CMK (cell line): ENCODE data around the gene SKOR1.

Experiments used
- DNase-seq: peaks from one replicate; pipeline ENCODE4 v3.0.0-alpha.2; 2010; ENCODE audit warnings: low read depth

The SKOR1 gene

DNA sequence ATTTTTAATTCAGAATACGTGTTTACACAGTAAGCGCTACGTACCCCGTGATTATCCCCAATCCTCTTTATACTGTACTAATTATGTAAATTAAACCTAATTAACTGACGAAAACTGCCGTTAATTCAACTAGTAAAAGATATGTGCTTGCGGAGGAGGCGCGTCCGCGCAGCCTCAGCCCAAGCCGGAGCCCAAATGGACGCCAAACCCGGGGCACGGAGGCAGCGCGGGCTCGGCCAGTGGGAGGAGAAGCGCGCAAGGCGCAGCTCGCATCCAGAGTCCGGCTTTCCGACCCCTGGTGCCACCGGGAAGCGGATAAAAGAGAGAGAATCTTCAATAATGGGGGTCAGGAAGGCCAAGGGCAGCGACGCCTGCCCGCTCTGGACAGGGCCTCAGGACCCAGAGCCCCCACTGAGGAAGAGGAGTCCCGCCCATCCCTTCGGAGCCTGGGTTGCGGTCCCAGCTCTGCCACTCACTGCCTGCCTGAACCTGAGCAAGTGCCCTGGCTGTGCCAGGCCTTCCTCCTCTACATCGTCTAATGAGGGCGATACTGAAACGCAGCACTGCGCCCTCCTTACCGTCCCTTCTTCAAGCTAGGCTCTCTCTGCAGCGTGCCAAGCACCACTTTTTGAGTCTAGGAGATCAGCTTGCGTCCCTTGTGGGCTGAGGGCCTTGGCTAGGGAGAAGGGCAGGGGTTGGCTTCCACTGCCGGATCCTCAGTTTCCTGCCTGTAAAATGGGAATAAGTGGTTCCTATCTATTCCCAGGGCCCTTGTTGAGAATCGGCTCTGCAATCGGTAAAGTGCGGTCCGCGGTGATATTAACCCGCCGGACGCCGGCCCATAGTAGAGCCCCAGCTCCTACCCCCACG, 5.0 kb upstream of the SKOR1 start:
- DNase-seq: no peak

DNA sequence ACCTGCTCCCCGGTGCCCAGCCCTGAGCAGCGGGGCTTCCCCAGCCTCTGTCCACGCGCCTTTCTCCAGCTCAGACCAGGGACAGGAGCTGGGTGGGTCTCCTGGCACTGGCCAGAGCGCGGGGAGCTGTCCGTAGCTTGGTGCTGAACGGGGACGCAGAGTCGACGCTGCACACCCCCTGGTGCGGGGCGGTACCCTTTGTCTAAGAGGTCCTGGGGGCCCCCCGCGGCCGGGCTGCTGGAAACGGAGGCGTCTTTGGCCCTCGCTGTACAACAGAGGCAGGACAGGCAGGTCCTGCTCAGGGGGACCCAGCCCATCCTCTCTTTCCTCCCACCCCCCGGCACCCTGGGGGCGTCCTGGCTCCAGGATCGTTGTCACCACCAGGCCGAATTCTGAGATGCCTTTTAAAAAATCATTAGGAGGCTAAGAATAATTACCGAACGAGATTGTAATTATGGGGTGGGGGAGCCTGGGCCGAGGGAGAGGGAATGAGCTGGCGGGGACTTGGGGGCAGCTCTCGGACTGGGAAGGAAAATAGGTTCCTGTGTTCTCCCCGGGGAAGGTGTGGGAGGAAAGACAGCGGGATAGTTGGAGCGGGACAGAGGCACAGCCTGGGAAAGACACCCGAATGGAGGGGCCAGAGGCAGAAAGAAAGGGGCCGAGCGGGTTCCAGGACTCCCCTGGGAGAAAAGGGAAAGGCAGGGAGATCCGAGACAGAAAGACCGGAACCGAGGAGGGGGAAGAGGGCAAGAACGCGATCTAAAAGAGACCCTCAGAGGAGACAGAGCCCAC, 4.1 kb upstream of the SKOR1 start:
- DNase-seq: no peak

DNA sequence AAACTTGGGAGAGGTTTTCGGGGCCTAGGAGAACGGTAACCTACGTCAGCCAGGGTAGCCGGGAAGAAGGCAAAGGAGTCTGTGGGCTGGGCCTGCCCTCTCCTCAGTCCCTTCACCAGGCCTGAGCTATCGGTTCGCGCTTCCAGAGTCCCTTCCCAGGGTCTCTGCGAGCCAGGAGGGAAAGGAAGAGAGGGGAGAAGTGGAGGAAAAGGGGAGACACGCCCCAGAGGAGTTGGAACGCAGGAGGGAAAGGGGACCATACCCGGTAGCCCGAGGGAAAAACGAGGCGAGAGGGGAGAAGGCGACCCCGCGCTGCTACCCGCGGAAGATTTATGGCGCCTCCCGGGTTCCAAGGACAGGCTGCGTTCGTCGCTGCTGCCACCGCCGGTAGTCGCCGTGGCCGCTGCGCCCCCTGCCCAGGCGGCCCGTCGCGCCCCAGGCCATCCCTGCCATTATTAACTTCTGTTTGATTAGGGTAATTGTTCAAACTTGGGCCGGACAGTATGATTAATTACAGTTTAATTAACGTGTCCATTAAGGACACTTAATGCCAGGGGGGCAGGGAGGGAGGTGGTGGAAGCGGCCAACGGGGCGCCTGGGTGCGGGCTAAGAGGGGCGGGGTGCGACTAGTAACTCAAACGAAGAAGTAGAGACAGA, 3.4 kb upstream of the SKOR1 start:
- DNase-seq: no peak

DNA sequence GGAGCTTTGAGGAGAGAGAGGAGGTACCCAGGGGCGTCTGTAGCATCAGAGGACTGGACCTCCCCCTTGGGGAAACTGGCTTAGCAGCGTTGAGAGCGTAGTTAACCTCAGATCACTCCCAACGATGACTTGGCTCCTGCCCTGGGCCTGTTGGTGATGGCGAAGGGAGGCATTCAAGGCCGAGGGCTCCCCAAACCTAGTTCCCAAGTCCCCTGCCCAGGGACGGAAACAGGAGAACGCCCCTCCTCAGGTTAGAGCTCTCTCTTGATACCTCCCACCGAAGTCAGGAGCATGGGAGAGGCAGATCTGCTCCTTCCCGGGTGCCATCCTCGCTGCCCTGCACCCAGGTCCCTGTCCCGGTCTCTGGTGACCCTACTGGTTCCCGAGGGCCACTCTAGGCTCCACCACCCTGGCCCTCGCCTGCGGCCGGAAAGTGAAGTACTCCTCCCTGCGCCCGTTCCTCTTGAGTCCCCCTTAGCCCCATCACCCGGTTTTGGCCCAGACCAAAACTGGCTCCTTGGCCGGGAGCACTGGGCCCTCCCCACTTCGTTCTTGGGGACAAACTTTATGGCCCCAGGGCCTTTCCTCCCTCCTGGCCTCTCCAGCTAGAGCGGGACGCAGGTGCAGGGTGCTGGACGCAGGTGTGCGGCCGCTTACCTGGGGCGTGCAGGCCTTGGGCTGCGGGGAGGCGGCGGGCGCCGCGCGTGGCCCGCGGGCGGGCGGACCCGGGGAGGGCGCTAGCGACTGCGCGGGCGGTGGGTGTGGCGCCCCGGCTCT, 2.6 kb upstream of the SKOR1 start:
- no peak for DNase-seq

DNA sequence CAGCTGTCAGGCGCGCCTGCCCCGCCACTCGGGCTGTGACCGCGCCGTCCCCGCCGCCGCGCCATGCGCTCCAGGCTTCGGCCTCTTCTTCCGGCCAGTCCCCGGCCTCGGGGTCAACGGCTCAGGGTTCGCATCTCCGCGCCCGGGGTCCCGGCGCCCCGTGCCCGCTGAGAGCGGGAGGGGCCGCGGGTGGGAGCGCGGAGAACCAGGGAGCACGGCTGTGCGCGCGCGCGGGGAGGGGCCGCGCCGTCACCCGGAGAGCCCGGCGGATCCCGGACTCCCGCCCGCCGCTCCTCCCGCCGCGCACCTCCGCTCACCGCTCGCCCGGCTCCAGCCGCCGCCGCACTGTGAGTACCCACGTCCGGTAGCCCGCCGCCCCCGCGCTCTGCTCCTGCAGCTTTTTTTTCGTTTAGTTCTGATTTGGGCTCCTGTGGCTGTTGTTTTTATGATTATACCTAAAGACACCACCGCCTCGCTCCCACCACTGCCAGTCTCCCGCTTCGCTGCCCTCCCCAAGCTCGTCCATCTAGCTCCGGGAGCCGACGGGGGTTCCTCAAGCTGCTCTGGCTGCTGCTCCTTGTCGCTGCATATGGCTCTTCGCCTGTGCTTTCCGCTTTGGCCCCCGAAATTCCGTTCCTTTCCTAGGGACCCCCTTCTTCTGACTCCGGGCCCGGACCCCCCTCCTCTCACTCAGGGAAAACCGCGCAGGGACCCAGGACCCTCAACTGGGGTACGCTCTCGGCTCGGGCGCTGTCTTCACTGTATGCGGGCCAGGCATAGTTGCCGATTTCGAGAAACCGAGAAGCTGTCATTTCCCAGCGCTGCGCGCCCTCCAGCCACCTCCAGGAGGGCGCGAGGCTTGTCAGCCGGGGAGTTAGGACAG, 1.8 kb upstream of the SKOR1 start:
- no peak for DNase-seq

DNA sequence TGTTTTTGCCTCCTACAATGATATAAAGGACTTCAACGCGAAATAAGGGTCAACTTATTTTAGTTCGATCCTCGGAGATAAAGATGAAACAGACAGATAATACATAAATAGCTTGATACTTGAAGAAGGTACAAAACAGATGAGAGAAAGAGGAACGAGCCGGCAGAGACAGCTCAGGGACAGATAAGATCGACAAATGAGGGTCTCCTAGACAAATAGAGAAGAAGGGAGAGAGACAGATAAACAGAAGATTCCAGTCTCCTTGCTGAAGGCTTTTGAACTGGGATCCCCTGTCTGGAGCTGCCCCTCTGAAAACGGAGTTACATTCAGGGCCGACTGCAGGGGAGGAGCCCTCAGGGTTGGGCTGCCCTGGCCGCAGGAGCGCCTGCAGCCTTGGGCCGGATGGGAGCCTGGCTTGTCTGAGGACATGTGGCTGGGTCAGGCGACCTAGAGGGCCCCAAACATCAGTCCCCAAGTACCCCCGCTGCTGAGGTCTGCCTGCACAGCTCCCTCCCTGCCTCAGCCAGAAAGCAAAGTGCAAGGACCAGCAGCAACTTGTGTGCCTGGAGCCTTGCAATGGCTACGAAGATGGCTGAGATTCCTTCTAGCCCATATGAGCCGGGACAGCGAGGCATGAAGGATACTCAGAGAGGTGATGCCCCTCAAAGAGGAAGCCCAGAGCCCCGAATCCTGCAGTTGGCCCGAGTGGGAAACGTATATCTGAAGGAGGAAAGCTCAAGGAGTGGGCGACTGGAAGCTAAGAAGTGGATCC, 926 bp upstream of the SKOR1 start:
- no peak for DNase-seq

DNA sequence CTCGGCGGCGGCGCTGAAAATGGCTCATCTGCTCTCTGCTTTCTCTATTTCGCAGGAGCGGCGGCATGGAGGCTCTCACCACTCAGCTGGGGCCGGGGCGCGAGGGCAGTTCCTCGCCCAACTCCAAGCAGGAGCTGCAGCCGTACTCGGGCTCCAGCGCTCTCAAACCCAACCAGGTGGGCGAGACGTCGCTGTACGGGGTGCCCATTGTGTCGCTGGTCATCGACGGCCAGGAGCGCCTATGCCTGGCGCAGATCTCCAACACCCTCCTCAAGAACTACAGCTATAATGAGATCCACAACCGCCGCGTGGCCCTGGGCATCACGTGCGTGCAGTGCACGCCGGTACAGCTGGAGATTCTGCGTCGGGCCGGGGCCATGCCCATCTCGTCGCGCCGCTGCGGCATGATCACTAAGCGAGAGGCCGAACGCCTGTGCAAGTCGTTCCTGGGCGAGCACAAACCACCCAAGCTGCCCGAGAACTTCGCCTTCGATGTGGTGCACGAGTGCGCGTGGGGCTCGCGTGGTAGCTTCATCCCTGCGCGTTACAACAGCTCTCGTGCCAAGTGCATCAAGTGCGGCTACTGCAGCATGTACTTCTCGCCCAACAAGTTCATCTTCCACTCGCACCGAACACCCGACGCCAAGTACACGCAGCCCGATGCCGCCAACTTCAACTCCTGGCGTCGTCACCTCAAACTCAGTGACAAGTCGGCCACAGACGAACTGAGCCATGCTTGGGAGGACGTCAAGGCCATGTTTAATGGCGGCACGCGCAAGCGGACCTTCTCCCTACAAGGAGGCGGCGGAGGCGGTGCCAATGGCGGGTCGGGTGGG, 790 bp downstream of the SKOR1 start:
- no peak for DNase-seq

DNA sequence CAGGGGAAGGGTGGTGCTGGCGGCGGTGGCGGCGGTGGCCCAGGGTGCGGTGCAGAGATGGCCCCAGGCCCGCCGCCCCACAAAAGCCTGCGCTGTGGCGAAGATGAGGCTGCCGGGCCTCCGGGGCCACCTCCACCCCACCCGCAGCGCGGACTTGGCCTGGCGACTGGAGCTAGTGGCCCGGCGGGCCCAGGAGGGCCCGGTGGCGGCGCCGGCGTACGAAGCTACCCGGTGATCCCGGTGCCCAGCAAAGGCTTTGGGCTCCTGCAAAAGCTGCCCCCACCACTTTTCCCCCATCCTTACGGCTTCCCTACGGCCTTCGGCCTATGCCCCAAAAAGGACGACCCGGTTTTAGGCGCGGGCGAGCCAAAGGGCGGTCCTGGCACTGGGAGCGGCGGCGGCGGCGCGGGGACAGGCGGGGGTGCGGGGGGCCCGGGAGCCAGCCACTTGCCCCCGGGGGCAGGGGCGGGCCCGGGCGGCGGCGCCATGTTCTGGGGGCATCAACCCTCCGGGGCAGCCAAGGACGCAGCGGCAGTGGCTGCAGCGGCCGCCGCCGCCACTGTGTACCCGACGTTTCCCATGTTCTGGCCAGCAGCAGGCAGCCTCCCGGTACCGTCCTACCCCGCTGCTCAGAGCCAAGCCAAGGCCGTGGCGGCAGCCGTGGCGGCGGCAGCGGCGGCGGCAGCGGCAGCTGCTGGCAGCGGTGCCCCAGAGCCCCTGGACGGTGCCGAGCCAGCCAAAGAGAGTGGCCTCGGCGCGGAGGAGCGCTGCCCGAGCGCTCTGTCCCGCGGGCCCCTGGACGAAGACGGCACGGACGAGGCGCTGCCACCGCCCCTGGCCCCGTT, 1.6 kb downstream of the SKOR1 start:
- no peak for DNase-seq

DNA sequence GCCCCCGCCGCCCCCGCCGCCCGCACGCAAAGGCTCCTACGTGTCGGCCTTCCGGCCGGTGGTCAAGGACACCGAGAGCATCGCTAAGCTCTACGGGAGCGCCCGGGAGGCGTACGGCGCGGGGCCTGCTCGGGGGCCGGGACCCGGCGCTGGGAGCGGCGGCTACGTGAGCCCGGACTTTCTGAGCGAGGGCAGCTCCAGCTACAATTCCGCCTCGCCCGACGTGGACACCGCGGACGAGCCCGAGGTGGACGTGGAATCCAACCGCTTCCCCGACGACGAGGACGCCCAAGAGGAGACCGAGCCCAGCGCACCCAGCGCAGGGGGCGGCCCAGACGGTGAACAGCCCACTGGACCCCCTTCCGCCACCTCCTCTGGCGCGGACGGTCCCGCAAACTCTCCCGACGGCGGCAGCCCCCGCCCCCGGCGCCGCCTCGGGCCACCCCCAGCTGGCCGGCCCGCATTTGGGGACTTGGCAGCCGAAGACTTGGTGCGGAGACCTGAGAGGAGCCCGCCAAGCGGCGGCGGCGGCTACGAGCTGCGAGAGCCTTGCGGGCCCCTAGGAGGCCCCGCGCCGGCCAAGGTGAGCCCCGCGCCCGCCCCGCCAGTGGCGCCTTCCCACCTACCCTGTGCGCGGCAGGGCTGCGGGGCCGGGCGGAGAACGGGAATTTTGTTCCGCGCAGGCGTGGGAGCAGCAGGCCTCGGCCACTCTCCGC, 2.4 kb downstream of the SKOR1 start:
- no peak for DNase-seq

DNA sequence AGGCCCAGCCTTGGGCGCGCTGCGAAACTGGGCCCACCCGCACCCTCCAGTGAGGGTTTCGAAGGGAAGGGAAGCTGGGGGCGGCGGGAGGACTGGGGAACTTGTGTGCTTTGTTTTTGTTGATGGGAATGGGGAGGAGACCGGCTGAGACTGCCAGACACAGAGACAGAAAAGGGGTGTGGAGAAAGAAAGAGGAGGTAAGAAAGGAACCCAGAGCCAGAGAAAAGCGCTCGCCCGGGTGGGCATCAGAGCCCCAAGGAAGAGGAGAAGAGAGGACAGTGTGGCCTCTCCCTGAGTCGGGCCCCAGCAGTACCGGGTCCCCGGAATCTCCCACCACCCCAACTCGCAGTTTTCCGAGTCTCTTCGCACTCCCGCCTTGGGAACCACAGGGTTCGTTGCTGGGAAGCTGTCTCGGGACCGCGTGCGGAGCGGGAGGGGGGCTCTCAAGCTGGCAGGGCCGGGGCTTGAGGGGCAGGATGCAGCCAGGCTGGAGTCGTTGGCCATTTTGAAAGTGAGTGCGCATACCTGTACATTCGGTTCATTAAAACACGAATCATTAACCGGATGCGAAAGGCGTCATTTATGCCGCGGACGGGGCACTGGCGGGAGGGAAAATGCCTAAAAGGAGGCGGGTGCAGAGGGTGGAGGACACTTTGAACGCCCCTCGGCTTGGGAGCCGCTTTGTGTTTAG, 3.1 kb downstream of the SKOR1 start:
- no peak for DNase-seq

DNA sequence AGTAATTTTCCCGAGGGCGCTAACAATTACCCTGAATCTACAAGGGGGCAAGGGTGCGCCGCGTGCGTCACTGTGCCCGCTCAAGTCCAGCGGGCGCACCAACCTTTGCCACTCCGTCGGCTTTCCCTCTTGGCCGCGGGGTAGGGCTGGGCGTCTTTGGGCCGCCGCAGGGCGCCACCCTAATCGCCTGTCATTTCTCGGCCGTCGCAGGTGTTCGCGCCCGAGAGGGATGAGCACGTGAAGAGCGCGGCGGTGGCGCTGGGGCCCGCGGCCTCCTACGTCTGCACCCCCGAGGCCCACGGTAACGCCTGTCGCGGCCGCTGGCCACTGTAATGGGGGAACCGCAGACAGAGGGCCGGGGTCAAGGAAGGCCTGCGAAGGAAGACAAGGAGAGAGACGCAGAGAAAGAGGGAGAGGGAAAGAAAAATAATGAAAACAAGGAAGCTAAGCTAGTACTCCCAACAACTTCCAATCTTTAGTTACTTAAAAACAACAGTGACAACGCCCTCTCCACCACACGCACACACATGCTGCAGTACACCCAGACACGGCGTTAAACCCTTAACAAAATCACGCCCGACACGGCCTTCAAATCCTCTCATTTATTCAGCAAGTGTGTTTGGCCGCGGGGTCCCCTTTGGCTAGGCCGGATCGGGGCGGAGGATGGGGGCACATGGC, 3.8 kb downstream of the SKOR1 start:
- no peak for DNase-seq

DNA sequence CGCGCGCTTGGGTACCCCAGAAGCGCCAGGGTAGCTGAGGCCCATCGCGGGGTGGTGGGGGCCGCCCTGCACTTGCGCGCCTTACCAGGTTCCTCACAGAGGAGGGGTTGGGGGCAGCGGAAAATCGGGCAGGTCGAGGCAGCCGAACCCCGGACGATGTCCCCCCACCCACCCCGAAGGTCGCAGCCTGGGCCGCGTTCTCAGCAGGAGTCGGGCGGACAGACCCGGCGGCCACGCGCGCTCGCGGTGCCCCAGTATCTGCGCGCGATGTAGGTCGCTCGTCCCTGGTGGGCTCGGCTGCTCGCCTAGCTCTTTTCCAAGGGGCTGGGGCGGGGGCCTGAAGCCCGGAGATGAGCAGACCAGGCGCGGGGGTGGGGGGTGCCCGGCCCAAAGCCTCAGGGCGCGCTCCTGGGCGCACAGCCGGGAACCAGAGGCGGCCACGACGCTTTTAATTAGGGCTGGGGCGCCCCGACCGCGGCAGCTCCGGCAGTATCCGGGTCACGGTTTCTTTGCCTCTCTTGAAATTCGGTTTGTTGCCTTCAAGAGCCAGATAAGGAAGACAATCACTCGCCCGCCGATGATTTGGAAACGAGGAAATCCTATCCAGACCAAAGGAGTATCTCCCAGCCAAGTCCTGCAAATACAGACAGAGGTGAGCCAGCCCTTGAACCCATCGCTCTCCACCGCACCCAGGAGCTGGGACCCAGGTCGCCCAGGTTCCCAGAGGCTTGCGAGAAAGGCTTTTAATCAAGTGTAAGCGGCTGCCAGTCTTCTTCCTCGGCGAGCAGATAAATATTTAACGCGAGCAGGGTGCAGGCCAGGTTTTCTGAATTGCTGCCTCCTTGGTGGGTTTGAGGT, 4.6 kb downstream of the SKOR1 start:
- DNase-seq: no peak

DNA sequence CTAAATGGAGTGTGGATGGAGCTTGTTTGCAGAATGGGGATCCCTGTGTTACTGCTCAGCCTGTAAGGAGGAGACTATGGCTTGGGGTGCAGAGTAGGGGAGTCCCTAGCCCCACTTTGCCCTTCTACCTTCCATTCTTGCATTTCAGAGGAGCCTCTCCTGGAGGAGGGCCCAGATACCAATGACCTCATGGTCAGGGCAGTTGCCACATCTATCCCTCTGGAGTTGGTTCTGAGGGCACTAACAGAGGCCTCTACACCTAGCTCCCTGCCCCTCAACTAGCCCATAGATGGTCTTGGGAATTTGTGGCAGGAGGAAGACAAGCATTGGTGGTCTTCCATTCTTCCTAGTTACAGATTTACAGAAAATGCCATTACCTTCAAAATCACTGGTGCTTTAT, 6.1 kb downstream of the SKOR1 start:
- no peak for DNase-seq

DNA sequence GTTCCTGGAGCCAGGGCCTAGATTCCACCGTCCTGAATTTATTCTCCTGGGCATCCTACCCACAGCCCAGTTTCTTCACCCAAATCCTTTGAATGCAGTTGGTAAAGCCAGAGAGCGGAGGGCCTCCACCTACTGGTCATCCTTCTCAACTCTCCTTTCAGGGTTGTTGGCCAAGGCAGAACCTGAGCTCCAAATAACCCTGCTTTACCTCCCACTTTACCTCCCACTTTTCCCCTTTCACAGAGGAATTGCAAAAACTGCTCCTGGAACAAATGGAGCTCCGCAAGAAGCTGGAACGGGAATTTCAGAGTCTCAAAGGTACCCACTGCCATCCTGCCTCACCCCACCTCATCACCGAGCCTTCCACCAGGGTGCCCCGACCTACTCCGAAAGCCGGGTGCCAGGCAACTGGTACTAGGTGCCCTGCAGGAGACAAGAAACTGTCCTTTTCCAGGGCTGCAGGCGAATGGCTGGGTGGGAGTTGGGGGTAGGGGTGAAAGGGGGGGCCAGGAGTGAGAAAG, 6.8 kb downstream of the SKOR1 start:
- DNase-seq: no peak
